ENCODE results near the gene RAB5B.
"Not testable (repeated sequence)": the region's sequence is repeated elsewhere in the genome, so short reads cannot be mapped to it uniquely, and the experiment has no call there.

RAB5B gene

DNA sequence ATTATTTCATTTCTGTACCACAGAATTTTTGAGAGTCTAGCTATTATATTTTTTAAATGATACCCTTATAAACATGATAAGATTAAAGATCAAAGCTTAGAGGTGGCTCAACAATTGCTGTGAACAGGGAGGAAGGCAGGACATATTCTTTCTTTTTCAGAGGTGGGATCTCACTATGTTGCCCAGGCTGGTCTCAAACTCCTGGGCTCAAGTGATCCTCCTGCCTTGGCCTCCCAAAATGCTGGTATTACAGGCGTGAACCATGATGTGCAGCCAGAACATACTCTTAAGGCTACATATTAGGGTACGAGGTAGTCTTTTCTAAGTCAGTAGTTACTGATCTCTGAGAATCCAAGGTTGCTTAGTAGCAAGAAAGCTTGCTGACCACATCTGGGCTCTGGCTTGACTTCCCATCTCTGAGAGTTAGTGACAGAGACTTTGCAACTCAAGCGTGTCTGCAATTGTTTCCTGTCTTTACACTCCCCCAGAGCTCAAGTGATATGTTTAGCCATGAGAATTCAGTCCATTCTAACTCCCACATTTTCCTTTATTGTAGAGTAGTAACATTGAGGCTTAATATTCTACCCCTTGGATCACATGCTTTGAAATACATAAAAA lies 8.6 kb downstream of the RAB5B start:
- TF ChIP-seq POLR2A (IDR thresholded peaks at IDR 0.05; ENCODE audit: low read length) = no peak
- no peak for TF ChIP-seq GATA1 (IDR thresholded peaks at IDR 0.05; ENCODE audit: low read depth, low read length)

DNA sequence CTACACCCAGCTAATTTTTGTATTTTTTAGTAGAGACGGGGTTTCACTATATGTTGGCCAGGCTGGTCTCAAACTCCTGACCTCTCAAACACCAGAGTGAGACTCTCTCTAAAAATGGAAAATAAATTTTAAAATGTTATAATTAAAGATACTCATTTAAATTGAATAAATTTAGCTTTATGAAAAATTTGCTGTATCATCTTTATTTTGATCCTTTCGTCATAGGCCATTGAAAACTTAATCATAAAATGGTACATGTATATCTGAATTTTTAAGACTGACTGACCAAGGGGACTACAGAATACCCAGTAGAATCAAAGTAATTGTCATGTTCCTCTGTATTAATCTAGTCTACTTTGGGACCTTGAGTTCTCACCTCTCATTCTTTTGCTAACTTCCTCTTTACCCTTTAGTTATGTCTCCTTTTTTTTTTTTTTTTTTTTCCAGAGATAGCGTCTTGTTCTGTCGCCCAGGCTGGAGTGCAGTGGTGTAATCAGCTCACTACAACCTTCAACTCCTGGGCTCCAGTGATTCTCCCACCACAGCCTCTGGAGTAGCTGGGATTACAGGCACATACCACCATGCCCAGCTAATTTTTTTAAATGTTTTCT lies 9.5 kb downstream of the RAB5B start:
- TF ChIP-seq POLR2A (IDR thresholded peaks at IDR 0.05; ENCODE audit: low read length) = no peak
- TF ChIP-seq GATA1 (IDR thresholded peaks at IDR 0.05; ENCODE audit: low read depth, low read length) = no peak
- DNase-seq = no peak

More for the DNA sequence above, 8.6 kb downstream of the RAB5B start:
- no peak for DNase-seq

- TF ChIP-seq POLR2A (IDR thresholded peaks at IDR 0.05; ENCODE audit: low read length) (no peak), GATA1 (IDR thresholded peaks at IDR 0.05; ENCODE audit: low read depth, low read length) (no peak)
- DNase-seq = no peak
Measured at GRCh38 chr12:55984861-55985260, 11.0 kb downstream of the RAB5B start.

DNA sequence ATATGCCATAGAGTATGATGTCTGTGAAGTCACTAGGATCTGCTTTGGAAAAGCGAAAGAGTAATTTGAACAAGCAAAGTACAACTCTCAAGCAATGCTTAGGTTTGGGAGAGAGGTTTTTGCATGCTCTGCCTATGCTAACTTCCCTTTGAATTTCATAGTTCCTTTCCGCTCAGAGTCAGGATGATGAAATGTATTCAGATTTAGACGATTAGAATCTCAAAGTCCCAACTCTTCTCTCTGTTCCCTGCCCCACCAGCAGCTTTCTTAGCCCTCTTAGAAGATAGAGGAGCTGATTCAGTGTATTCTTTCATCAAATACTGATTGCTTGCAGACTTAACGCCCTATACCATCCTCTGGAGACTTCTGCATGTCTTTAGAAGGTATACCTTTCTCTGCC lies 11.5 kb downstream of the RAB5B start:
- no peak for TF ChIP-seq GATA1 (IDR thresholded peaks at IDR 0.05; ENCODE audit: low read depth, low read length)
- TF ChIP-seq POLR2A (IDR thresholded peaks at IDR 0.05; ENCODE audit: low read length) = no peak
- DNase-seq = no peak

DNA sequence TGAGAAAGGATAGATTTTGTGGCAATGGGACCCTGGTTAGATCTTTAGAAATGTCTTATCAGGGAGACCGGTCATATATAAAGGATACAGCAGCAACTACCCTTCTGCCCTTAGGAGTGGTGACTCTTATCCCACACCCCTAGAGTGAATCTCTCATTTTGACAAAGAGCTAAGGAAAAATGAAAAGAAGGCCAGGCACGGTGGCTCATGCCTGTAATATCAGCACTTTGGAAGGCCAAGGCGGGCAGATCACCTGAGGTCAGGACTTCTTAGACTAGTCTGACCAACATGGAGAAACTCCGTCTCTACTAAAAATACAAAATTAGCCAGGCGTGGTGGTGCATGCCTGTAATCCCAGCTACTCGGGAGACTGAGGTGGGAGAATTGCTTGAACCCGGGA lies 12.1 kb downstream of the RAB5B start:
- not testable (repeated sequence) for DNase-seq

DNA sequence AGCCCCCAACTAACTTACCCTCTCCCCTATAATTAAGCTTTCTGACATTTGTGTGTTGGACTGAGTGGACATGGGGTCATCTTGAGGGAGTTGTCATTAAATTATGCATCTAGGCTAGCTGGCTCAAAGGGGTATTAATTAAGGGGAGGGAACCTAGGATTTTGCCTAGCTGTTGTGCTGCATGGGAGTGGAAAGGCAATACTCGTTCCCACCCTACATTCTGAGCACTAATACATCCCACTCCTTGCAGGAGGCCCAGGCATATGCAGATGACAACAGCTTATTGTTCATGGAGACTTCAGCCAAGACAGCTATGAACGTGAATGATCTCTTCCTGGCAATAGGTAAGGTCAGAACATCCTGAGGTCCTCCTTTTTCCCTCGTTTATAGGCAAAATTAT lies 17.2 kb downstream of the RAB5B start:
- no peak for DNase-seq
- TF ChIP-seq GATA1 (IDR thresholded peaks at IDR 0.05; ENCODE audit: low read depth, low read length) (no peak), POLR2A (IDR thresholded peaks at IDR 0.05; ENCODE audit: low read length) (no peak)

- no peak for TF ChIP-seq POLR2A (IDR thresholded peaks at IDR 0.05; ENCODE audit: low read length)
- no peak for DNase-seq
Measured at GRCh38 chr12:55993230-55993853, 19.5 kb downstream of the RAB5B start.

- no peak for DNase-seq
- TF ChIP-seq GATA1 (IDR thresholded peaks at IDR 0.05; ENCODE audit: low read depth, low read length) = no peak
- no peak for TF ChIP-seq POLR2A (IDR thresholded peaks at IDR 0.05; ENCODE audit: low read length)
Measured at GRCh38 chr12:55995366-55995765, 21.5 kb downstream of the RAB5B start.

DNA sequence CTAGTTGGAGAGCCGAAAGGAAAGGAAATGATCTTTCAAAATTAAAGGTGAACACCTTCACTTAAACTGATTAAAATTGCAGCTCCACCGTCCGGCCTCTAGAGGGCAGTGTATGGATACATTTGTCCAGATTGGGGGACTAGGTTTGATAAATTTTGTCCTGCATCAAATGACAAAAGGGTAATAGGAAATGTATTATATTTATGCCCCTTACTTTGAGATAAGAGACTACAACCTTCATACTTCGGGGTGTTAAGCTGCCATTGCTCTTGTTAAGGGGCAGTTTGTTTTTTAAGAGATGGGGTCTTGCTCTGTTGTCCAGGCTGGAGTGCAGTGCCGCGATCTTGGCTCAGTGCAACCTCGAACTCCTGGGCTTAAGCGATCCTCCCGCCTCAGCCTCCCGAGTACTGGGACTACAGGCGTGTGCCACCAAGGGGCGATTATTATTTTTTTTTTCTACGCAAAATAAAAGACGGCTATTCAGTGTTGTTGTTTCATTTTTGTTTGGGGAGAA lies 22.4 kb downstream of the RAB5B start:
- TF ChIP-seq GATA1 (IDR thresholded peaks at IDR 0.05; ENCODE audit: low read depth, low read length) = no peak
- no peak for TF ChIP-seq POLR2A (IDR thresholded peaks at IDR 0.05; ENCODE audit: low read length)
- peak; percentile 80 to 89 for DNase-seq

DNA sequence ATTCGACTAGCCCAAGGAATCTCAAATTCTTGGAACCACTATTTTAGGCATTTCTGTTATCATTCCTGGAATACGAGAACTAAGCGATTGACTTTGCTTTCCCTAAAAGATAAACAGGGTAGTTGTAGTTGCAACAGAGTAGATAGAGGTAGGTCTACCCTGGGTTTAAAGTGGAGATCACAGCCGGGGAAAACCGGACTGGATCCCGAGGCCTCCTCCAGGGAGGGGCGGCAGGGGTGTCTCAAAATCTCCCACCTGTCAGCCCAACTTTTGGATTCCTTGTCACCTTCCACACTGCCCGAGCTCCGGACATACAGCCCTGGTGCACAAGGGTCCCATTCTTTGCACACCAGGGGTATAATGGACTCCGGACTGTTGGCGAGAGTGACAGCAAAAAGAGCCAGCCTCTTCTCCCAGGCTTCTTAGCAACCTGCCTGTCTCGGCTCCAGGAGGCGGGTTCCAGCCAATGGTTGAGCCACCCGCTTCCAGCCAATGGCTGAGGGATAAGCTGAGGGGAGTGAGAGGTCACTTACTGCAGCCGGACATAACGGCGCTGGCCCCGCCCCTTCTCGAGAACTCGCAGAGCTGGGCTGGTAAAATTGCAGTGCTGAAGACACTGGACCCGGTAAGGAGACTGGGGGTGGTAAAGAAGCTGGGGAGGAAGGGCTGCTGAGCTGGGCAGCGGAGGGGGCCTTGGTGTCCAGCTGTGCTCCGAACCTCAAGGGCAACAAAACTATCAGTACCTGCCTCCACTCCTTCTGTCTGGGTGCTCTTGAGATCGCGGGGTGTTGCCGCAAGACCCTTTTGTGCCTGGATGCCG lies 23.0 kb downstream of the RAB5B start, which contains the start of gene SUOX:
Gene SUOX (plus strand): TSS at position 562 of the 820 bp plus-strand sequence. CDS start 4,946 bp downstream, outside the sequence.
- DNase-seq = peak; percentile 92 to 95
- TF ChIP-seq GATA1 (IDR thresholded peaks at IDR 0.05; ENCODE audit: low read depth, low read length) = no peak
- peak; percentile 69 for TF ChIP-seq POLR2A (IDR thresholded peaks at IDR 0.05; ENCODE audit: low read length)

DNA sequence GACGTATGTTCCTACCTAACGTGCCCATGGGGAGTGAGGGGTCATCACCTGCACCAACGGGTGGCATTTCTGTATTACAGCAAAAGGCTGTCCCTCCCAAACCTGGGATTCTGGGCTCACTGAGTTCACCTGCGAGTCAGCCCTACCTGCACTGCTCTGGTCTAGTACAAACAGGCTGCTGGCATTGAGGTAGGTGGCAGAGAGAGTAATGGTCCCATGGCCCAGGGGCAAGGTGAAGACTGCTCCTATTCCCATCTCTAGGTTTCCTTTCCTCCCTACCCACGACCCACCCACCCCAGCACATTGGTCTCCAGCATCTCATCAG lies 23.6 kb downstream of the RAB5B start:
- TF ChIP-seq POLR2A (IDR thresholded peaks at IDR 0.05; ENCODE audit: low read length) = no peak
- no peak for TF ChIP-seq GATA1 (IDR thresholded peaks at IDR 0.05; ENCODE audit: low read depth, low read length)
- no peak for DNase-seq

GRCh38 chr12:55999522-55999921 lies 25.6 kb downstream of the RAB5B start:
- TF ChIP-seq POLR2A (IDR thresholded peaks at IDR 0.05; ENCODE audit: low read length) = peak; percentile 28
- not testable (repeated sequence) for DNase-seq

GRCh38 chr12:55999999-56000540 lies 26.2 kb downstream of the RAB5B start:
- DNase-seq = not testable (repeated sequence)

- DNase-seq = no peak
- TF ChIP-seq POLR2A (IDR thresholded peaks at IDR 0.05; ENCODE audit: low read length) = no peak
- TF ChIP-seq GATA1 (IDR thresholded peaks at IDR 0.05; ENCODE audit: low read depth, low read length) = no peak
Measured at GRCh38 chr12:56001487-56002100, 27.7 kb downstream of the RAB5B start.

DNA sequence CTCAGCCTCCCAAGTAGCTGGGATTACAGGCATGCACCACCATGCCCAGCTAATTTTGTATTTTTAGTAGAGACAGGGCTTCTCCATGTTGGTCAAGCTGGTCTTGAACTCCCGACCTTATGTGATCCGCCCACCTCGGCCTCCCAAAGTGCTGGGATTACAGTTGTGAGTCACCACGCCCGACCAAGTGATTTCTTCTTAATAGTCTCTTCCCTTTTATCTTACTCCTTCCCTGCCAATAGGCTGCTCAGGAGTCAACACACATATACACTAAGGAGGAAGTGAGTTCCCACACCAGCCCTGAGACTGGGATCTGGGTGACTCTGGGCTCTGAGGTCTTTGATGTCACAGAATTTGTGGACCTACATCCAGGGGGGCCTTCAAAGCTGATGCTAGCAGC lies 29.5 kb downstream of the RAB5B start:
- not testable (repeated sequence) for DNase-seq

All from erythroblast (primary cell).